ENCODE results near the gene C4orf17. TPM values are rescaled to one million over a fixed set of nuclear protein-coding genes. Genes with fewer than 3 reads are reported as not detected.

C4orf17 gene
- polyA plus RNA-seq, 1 of the 3 experiments (the other 2 are of a cell fraction) = not detected

- ChIA-PET CTCF (interaction anchor here (1.1 kb wide), 1 partner anchor 9 kb away, joined by 4 read pairs; no protein-coding TSS in a partner anchor), POLR2A (no interaction called here)
- no peak overlapping the region for H2AFZ ChIP-seq (ENCODE audit: low read depth)
- no peak for TF ChIP-seq RAD21 (IDR thresholded peaks at IDR 0.05; ENCODE audit: low read length)
- TF ChIP-seq FOSL2 (IDR thresholded peaks at IDR 0.05; ENCODE audit: borderline replicate concordance, low read depth) = no peak
- TF ChIP-seq REST (IDR thresholded peaks at IDR 0.05; ENCODE audit: low read depth, low read length) = no peak
- H3K36me3 ChIP-seq (replicated peaks in 1 of 2; ENCODE audit: control insufficient read depth in 1 of 2, insufficient read depth in 2 of 2, low read length in 1 of 2) = no peaks in the 10 kb centered on the region
- no peak overlapping the region for H3K4me3 ChIP-seq (ENCODE audit: low read depth in 2 of 2, low read length in 1 of 2)
- H3K9me3 ChIP-seq = no peaks in the 10 kb centered on the region
- no peaks in the 10 kb centered on the region for H3K9me2 ChIP-seq
- H3K27me3 ChIP-seq (ENCODE audit: insufficient read depth) = no peaks in the 10 kb centered on the region
- no peaks in the 10 kb centered on the region for H3K4me1 ChIP-seq (ENCODE audit: control insufficient read depth in 1 of 2, insufficient read depth in 2 of 2, low read depth in 1 of 2, low read length in 1 of 2)
- no peaks in the 10 kb centered on the region for H3K79me2 ChIP-seq (ENCODE audit: insufficient read depth)
- H3F3A ChIP-seq (replicated peaks; ENCODE audit: insufficient read depth) = no peaks in the 10 kb centered on the region
- no peaks in the 10 kb centered on the region for H4K20me1 ChIP-seq (ENCODE audit: insufficient read depth)
- no peak overlapping the region for H3K4me2 ChIP-seq
- H3K9ac ChIP-seq = no peak overlapping the region
- no peak for DNase-seq
- H3K27ac ChIP-seq (ENCODE audit: low read depth in 2 of 2, low read length in 1 of 2) = no peak overlapping the region
Measured at GRCh38 chr4:99471349-99471748, 39.5 kb upstream of the C4orf17 start.

GRCh38 chr4:99471896-99472295, 38.9 kb upstream of the C4orf17 start:
- Histone ChIP-seq H3K9me2 (no peaks in the 10 kb centered on the region), H3F3A (replicated peaks; ENCODE audit: insufficient read depth) (no peaks in the 10 kb centered on the region), H3K9me3 (no peaks in the 10 kb centered on the region), H3K9ac (no peak overlapping the region), H3K36me3 (replicated peaks in 1 of 2; ENCODE audit: control insufficient read depth in 1 of 2, insufficient read depth in 2 of 2, low read length in 1 of 2) (no peaks in the 10 kb centered on the region), H3K27ac (ENCODE audit: low read depth in 2 of 2, low read length in 1 of 2) (no peak overlapping the region), H4K20me1 (ENCODE audit: insufficient read depth) (no peaks in the 10 kb centered on the region), H3K4me1 (ENCODE audit: control insufficient read depth in 1 of 2, insufficient read depth in 2 of 2, low read depth in 1 of 2, low read length in 1 of 2) (no peaks in the 10 kb centered on the region), H2AFZ (ENCODE audit: low read depth) (no peak overlapping the region), H3K4me2 (no peak overlapping the region), H3K27me3 (ENCODE audit: insufficient read depth) (no peaks in the 10 kb centered on the region), H3K79me2 (ENCODE audit: insufficient read depth) (no peaks in the 10 kb centered on the region), H3K4me3 (ENCODE audit: low read depth in 2 of 2, low read length in 1 of 2) (no peak overlapping the region)
- ChIA-PET CTCF (interaction anchor here (1.1 kb wide), 1 partner anchor 9 kb away, joined by 4 read pairs; no protein-coding TSS in a partner anchor), POLR2A (no interaction called here)
- WGBS (ENCODE audit: low lambda C conversion rate) = 3% methylated on average over 1 of the region's 1 CpG
- no peak for DNase-seq
- TF ChIP-seq MXI1 (IDR thresholded peaks at IDR 0.05; ENCODE audit: low read depth, low read length) (no peak), IRF3 (IDR thresholded peaks at IDR 0.05; ENCODE audit: low read depth, low read length) (no peak), RCOR1 (IDR thresholded peaks at IDR 0.05; ENCODE audit: low read length) (no peak), EP300 (IDR thresholded peaks at IDR 0.05; ENCODE audit: borderline replicate concordance in 1 of 2, low read depth in 1 of 2, low read length in 1 of 2) (no peak), NFIC (IDR thresholded peaks at IDR 0.05; ENCODE audit: borderline replicate concordance) (no peak), FOSL2 (IDR thresholded peaks at IDR 0.05; ENCODE audit: borderline replicate concordance, low read depth) (no peak), ZBTB33 (IDR thresholded peaks at IDR 0.05; ENCODE audit: borderline replicate concordance, low read depth) (no peak), TEAD4 (IDR thresholded peaks at IDR 0.05; ENCODE audit: borderline replicate concordance, insufficient read depth) (no peak), SIN3A (IDR thresholded peaks at IDR 0.05; ENCODE audit: borderline replicate concordance, low read depth, low read length) (no peak), SMC3 (IDR thresholded peaks at IDR 0.05; ENCODE audit: low read depth, low read length) (no peak), FOXJ3 (CRISPR knock-in tag; IDR thresholded peaks at IDR 0.05) (no peak), MAX (IDR thresholded peaks at IDR 0.05; ENCODE audit: low read depth) (no peak), TAF1 (IDR thresholded peaks at IDR 0.05; ENCODE audit: borderline replicate concordance, low read depth, low read length) (no peak), JUND (IDR thresholded peaks at IDR 0.05) (no peak), RXRA (IDR thresholded peaks at IDR 0.05; ENCODE audit: borderline replicate concordance, low read depth) (no peak), USF1 (IDR thresholded peaks at IDR 0.05; ENCODE audit: borderline replicate concordance, low read depth) (no peak), RAD21 (IDR thresholded peaks at IDR 0.05; ENCODE audit: low read length) (no peak), MEF2A (IDR thresholded peaks at IDR 0.05; ENCODE audit: borderline replicate concordance, low read depth) (no peak)

Measured in SK-N-SH (cell line).